ENCODE measurements around the gene SLC12A2.

The SLC12A2 gene

GRCh38 chr5:128126241-128126640, 42.7 kb downstream of the SLC12A2 start:
- H3K36me3 ChIP-seq (ENCODE audit: control insufficient read depth in 1 of 2, insufficient read depth in 2 of 2, low read length in 2 of 2), result peaks cover 3 to 5% of the 10 kb centered on the region in 2 donors
- no peaks in the 10 kb centered on the region for H3K4me1 ChIP-seq (ENCODE audit: control insufficient read depth in 1 of 2, insufficient read depth in 2 of 2, low read length in 2 of 2)
- no peak overlapping the region for H3K4me3 ChIP-seq (ENCODE audit: low read depth in 1 of 2, low read length in 2 of 2)
- H3K27me3 ChIP-seq (ENCODE audit: low read depth, low read length), result no peaks in the 10 kb centered on the region
- no peak overlapping the region for H3K27ac ChIP-seq (ENCODE audit: low read length)
- H3K9me3 ChIP-seq (ENCODE audit: control insufficient read depth in 1 of 2, low read length in 2 of 2), result no peaks in the 10 kb centered on the region

GRCh38 chr5:128132499-128132898, 48.9 kb downstream of the SLC12A2 start:
- Histone ChIP-seq H3K27me3 (ENCODE audit: low read depth, low read length) (no peaks in the 10 kb centered on the region), H3K4me3 (ENCODE audit: low read depth in 1 of 2, low read length in 2 of 2) (no peak overlapping the region), H3K27ac (ENCODE audit: low read length) (no peak overlapping the region), H3K36me3 (ENCODE audit: control insufficient read depth in 1 of 2, insufficient read depth in 2 of 2, low read length in 2 of 2) (peaks cover 16 to 32% of the 10 kb centered on the region in 2 donors), H3K9me3 (ENCODE audit: control insufficient read depth in 1 of 2, low read length in 2 of 2) (no peaks in the 10 kb centered on the region), H3K4me1 (ENCODE audit: control insufficient read depth in 1 of 2, insufficient read depth in 2 of 2, low read length in 2 of 2) (no peaks in the 10 kb centered on the region)

- peaks cover 17 to 37% of the 10 kb centered on the region in 2 donors for H3K36me3 ChIP-seq (ENCODE audit: control insufficient read depth in 1 of 2, insufficient read depth in 2 of 2, low read length in 2 of 2)
- no peak overlapping the region for H3K4me3 ChIP-seq (ENCODE audit: low read depth in 1 of 2, low read length in 2 of 2)
- no peaks in the 10 kb centered on the region for H3K4me1 ChIP-seq (ENCODE audit: control insufficient read depth in 1 of 2, insufficient read depth in 2 of 2, low read length in 2 of 2)
- no peak overlapping the region for H3K27ac ChIP-seq (ENCODE audit: low read length)
- no peaks in the 10 kb centered on the region for H3K9me3 ChIP-seq (ENCODE audit: control insufficient read depth in 1 of 2, low read length in 2 of 2)
- H3K27me3 ChIP-seq (ENCODE audit: low read depth, low read length), result no peaks in the 10 kb centered on the region
Measured at GRCh38 chr5:128135286-128135685, 51.7 kb downstream of the SLC12A2 start.

- peaks cover 2 to 11% of the 10 kb centered on the region in 2 donors for H3K36me3 ChIP-seq (ENCODE audit: control insufficient read depth in 1 of 2, insufficient read depth in 2 of 2, low read length in 2 of 2)
- no peaks in the 10 kb centered on the region for H3K9me3 ChIP-seq (ENCODE audit: control insufficient read depth in 1 of 2, low read length in 2 of 2)
- H3K27ac ChIP-seq (ENCODE audit: low read length), result no peak overlapping the region
- H3K27me3 ChIP-seq (ENCODE audit: low read depth, low read length), result no peaks in the 10 kb centered on the region
- no peak overlapping the region for H3K4me3 ChIP-seq (ENCODE audit: low read depth in 1 of 2, low read length in 2 of 2)
- no peaks in the 10 kb centered on the region for H3K4me1 ChIP-seq (ENCODE audit: control insufficient read depth in 1 of 2, insufficient read depth in 2 of 2, low read length in 2 of 2)
Measured at GRCh38 chr5:128143911-128144310, 60.3 kb downstream of the SLC12A2 start.

- no peaks in the 10 kb centered on the region for H3K9me3 ChIP-seq (ENCODE audit: control insufficient read depth in 1 of 2, low read length in 2 of 2)
- no peak overlapping the region for H3K27ac ChIP-seq (ENCODE audit: low read length)
- no peaks in the 10 kb centered on the region for H3K4me1 ChIP-seq (ENCODE audit: control insufficient read depth in 1 of 2, insufficient read depth in 2 of 2, low read length in 2 of 2)
- H3K36me3 ChIP-seq (ENCODE audit: control insufficient read depth in 1 of 2, insufficient read depth in 2 of 2, low read length in 2 of 2), result peaks cover 7 to 16% of the 10 kb centered on the region in 2 donors
- no peaks in the 10 kb centered on the region for H3K27me3 ChIP-seq (ENCODE audit: low read depth, low read length)
- H3K4me3 ChIP-seq (ENCODE audit: low read depth in 1 of 2, low read length in 2 of 2), result no peak overlapping the region
Measured at GRCh38 chr5:128144491-128144890, 60.9 kb downstream of the SLC12A2 start.

- Histone ChIP-seq H3K4me1 (ENCODE audit: control insufficient read depth in 1 of 2, insufficient read depth in 2 of 2, low read length in 2 of 2) (no peaks in the 10 kb centered on the region), H3K9me3 (ENCODE audit: control insufficient read depth in 1 of 2, low read length in 2 of 2) (no peaks in the 10 kb centered on the region), H3K27me3 (ENCODE audit: low read depth, low read length) (no peaks in the 10 kb centered on the region), H3K4me3 (ENCODE audit: low read depth in 1 of 2, low read length in 2 of 2) (no peak overlapping the region), H3K27ac (ENCODE audit: low read length) (no peak overlapping the region), H3K36me3 (ENCODE audit: control insufficient read depth in 1 of 2, insufficient read depth in 2 of 2, low read length in 2 of 2) (peaks cover 14 to 20% of the 10 kb centered on the region in 2 donors)
Measured at GRCh38 chr5:128146671-128147070, 63.1 kb downstream of the SLC12A2 start.

- no peaks in the 10 kb centered on the region for H3K27me3 ChIP-seq (ENCODE audit: low read depth, low read length)
- no peaks in the 10 kb centered on the region for H3K9me3 ChIP-seq (ENCODE audit: control insufficient read depth in 1 of 2, low read length in 2 of 2)
- no peak overlapping the region for H3K4me3 ChIP-seq (ENCODE audit: low read depth in 1 of 2, low read length in 2 of 2)
- peaks cover 0 to 5% of the 10 kb centered on the region in 2 donors for H3K4me1 ChIP-seq (ENCODE audit: control insufficient read depth in 1 of 2, insufficient read depth in 2 of 2, low read length in 2 of 2)
- H3K27ac ChIP-seq (ENCODE audit: low read length), result no peak overlapping the region
- H3K36me3 ChIP-seq (ENCODE audit: control insufficient read depth in 1 of 2, insufficient read depth in 2 of 2, low read length in 2 of 2), result peaks cover 18 to 35% of the 10 kb centered on the region in 2 donors
Measured at GRCh38 chr5:128154943-128155342, 71.4 kb downstream of the SLC12A2 start.

- Histone ChIP-seq H3K27me3 (ENCODE audit: low read depth, low read length) (no peaks in the 10 kb centered on the region), H3K4me3 (ENCODE audit: low read depth in 1 of 2, low read length in 2 of 2) (no peak overlapping the region), H3K27ac (ENCODE audit: low read length) (no peak overlapping the region), H3K4me1 (ENCODE audit: control insufficient read depth in 1 of 2, insufficient read depth in 2 of 2, low read length in 2 of 2) (peaks cover 0 to 5% of the 10 kb centered on the region in 2 donors), H3K9me3 (ENCODE audit: control insufficient read depth in 1 of 2, low read length in 2 of 2) (no peaks in the 10 kb centered on the region), H3K36me3 (ENCODE audit: control insufficient read depth in 1 of 2, insufficient read depth in 2 of 2, low read length in 2 of 2) (peaks cover 17 to 35% of the 10 kb centered on the region in 2 donors)
Measured at GRCh38 chr5:128155776-128156175, 72.2 kb downstream of the SLC12A2 start.

GRCh38 chr5:128156521-128156920, 73.0 kb downstream of the SLC12A2 start:
- Histone ChIP-seq H3K9me3 (ENCODE audit: control insufficient read depth in 1 of 2, low read length in 2 of 2) (no peaks in the 10 kb centered on the region), H3K27me3 (ENCODE audit: low read depth, low read length) (no peaks in the 10 kb centered on the region), H3K36me3 (ENCODE audit: control insufficient read depth in 1 of 2, insufficient read depth in 2 of 2, low read length in 2 of 2) (peaks cover 12 to 30% of the 10 kb centered on the region in 2 donors), H3K4me1 (ENCODE audit: control insufficient read depth in 1 of 2, insufficient read depth in 2 of 2, low read length in 2 of 2) (peaks cover 0 to 5% of the 10 kb centered on the region in 2 donors), H3K4me3 (ENCODE audit: low read depth in 1 of 2, low read length in 2 of 2) (no peak overlapping the region), H3K27ac (ENCODE audit: low read length) (no peak overlapping the region)

GRCh38 chr5:128158342-128158741, 74.8 kb downstream of the SLC12A2 start:
- peaks cover 4 to 39% of the 10 kb centered on the region in 2 donors for H3K36me3 ChIP-seq (ENCODE audit: control insufficient read depth in 1 of 2, insufficient read depth in 2 of 2, low read length in 2 of 2)
- no peak overlapping the region for H3K27ac ChIP-seq (ENCODE audit: low read length)
- H3K4me3 ChIP-seq (ENCODE audit: low read depth in 1 of 2, low read length in 2 of 2), result no peak overlapping the region
- H3K9me3 ChIP-seq (ENCODE audit: control insufficient read depth in 1 of 2, low read length in 2 of 2), result no peaks in the 10 kb centered on the region
- H3K4me1 ChIP-seq (ENCODE audit: control insufficient read depth in 1 of 2, insufficient read depth in 2 of 2, low read length in 2 of 2), result peaks cover 0 to 5% of the 10 kb centered on the region in 2 donors
- no peaks in the 10 kb centered on the region for H3K27me3 ChIP-seq (ENCODE audit: low read depth, low read length)

GRCh38 chr5:128163991-128164390, 80.4 kb downstream of the SLC12A2 start:
- Histone ChIP-seq H3K36me3 (ENCODE audit: control insufficient read depth in 1 of 2, insufficient read depth in 2 of 2, low read length in 2 of 2) (peaks cover 3 to 19% of the 10 kb centered on the region in 2 donors), H3K4me3 (ENCODE audit: low read depth in 1 of 2, low read length in 2 of 2) (no peak overlapping the region), H3K27ac (ENCODE audit: low read length) (no peak overlapping the region)

GRCh38 chr5:128169401-128170017, 85.9 kb downstream of the SLC12A2 start:
- no peak overlapping the region for H3K27ac ChIP-seq (ENCODE audit: low read length)
- H3K4me1 ChIP-seq (ENCODE audit: control insufficient read depth in 1 of 2, insufficient read depth in 2 of 2, low read length in 2 of 2), result no peaks in the 10 kb centered on the region
- H3K4me3 ChIP-seq (ENCODE audit: low read depth in 1 of 2, low read length in 2 of 2), result no peak overlapping the region
- H3K9me3 ChIP-seq (ENCODE audit: control insufficient read depth in 1 of 2, low read length in 2 of 2), result no peaks in the 10 kb centered on the region
- H3K36me3 ChIP-seq (ENCODE audit: control insufficient read depth in 1 of 2, insufficient read depth in 2 of 2, low read length in 2 of 2), result peaks cover 4 to 6% of the 10 kb centered on the region in 2 donors
- no peaks in the 10 kb centered on the region for H3K27me3 ChIP-seq (ENCODE audit: low read depth, low read length)

More at GRCh38 chr5:128163991-128164390, 80.4 kb downstream of the SLC12A2 start:
- Histone ChIP-seq H3K4me1 (ENCODE audit: control insufficient read depth in 1 of 2, insufficient read depth in 2 of 2, low read length in 2 of 2) (no peaks in the 10 kb centered on the region), H3K9me3 (ENCODE audit: control insufficient read depth in 1 of 2, low read length in 2 of 2) (no peaks in the 10 kb centered on the region), H3K27me3 (ENCODE audit: low read depth, low read length) (no peaks in the 10 kb centered on the region)
